ENCODE data around the gene ABCB11. TPM values are rescaled to one million over a fixed set of nuclear protein-coding genes. Genes with fewer than 3 reads are reported as not detected.

ABCB11 gene
- total and polyA plus RNA-seq, 3 experiments from 2014 or later, result not detected

- POLR2A ChIA-PET, result no interaction called here
- CTCF ChIA-PET, result no interaction called here
- H3K36me3 Mint-ChIP-seq, result peaks cover 0 to 14% (median 2%) of the 10 kb centered on the region in 3 donors
Observed at GRCh38 chr2:169049142-169049541, 18.0 kb upstream of the ABCB11 start.

DNA sequence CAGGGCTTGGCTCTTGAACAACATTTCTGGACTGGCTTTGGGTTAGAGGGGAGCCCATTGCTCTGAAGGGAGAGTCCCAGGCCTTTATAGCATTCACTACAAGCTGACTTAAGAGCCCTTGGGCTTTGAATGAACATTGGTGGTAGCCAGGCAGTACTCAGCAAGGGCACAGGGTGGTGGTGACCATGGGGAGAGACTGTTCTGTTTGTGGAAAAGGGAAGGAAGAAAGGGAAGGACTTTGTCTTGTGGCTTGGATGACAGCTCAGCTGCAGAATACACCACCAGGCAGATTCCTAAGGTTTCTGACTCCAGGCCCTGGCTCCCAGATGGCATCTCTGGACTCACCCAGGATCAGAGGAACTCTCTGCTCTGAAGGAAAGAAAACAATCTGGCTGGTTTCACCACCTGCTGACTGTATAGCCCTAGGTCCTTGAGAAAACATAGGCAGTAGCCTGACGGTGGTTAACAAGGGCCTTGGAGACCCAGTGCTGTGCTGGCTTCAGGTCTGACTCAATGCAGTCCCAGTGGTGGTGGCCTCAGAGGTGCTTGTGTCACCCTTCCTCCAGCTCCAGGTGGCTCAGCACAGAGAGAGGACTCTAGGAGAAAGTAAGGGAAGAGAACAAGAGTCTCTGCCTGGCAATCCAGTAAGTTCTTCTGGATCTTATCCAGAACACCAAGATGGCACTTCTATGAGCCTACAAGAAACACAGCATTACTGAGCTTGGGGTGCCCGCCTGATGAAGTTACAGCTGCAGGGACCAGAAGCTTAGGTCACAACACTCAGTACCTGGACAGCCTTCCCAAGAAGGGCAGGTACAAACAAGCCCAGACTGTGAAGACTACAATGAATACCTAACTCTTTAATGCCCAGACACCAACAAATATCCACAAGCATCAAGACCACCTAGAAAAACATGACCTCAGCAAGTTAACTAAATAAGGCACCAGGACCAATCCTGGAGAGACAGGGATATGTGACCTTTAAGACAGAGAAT lies 16.4 kb upstream of the ABCB11 start:
- Histone ChIP-seq H3K27ac (ENCODE audit: low read depth, low read length) (no peak overlapping the region), H3K36me3 (ENCODE audit: insufficient read depth, low read length) (no peaks in the 10 kb centered on the region), H3K4me3 (ENCODE audit: low read length) (no peak overlapping the region), H3K9me3 (ENCODE audit: low read length) (no peaks in the 10 kb centered on the region), H3K27me3 (ENCODE audit: insufficient read depth, low read length, poor library complexity, severe bottlenecking) (no peaks in the 10 kb centered on the region), H3K4me1 (ENCODE audit: insufficient read depth, low read length) (no peaks in the 10 kb centered on the region)
- Mint-ChIP-seq H3K9me3 (peaks cover 5 to 14% (median 9%) of the 10 kb centered on the region in 5 donors), H3K36me3 (peaks cover 0 to 21% (median 2%) of the 10 kb centered on the region in 3 donors), H3K4me1 (no peaks in the 10 kb centered on the region), H3K4me3 (no peak overlapping the region), H3K27ac (no peak overlapping the region), H3K27me3 (peaks cover 0 to 2% of the 10 kb centered on the region in 2 donors)
- POLR2A ChIA-PET, result no interaction called here
- DNase-seq, result no peak
- CTCF ChIA-PET, result no interaction called here

More at GRCh38 chr2:169049142-169049541, 18.0 kb upstream of the ABCB11 start:
- Mint-ChIP-seq H3K27me3 (peaks cover 0 to 4% of the 10 kb centered on the region in 2 donors), H3K27ac (no peak overlapping the region), H3K4me1 (no peaks in the 10 kb centered on the region), H3K4me3 (no peak overlapping the region), H3K9me3 (peaks cover under 1 to 8% (median 3%) of the 10 kb centered on the region in 5 donors)
- no peak overlapping the region for H3K27ac ChIP-seq (ENCODE audit: low read depth, low read length)
- no peaks in the 10 kb centered on the region for H3K4me1 ChIP-seq (ENCODE audit: insufficient read depth, low read length)
- H3K27me3 ChIP-seq (ENCODE audit: insufficient read depth, low read length, poor library complexity, severe bottlenecking), result no peaks in the 10 kb centered on the region
- no peaks in the 10 kb centered on the region for H3K36me3 ChIP-seq (ENCODE audit: insufficient read depth, low read length)
- no peak overlapping the region for H3K4me3 ChIP-seq (ENCODE audit: low read length)
- no peaks in the 10 kb centered on the region for H3K9me3 ChIP-seq (ENCODE audit: low read length)
- no peak for DNase-seq

DNA sequence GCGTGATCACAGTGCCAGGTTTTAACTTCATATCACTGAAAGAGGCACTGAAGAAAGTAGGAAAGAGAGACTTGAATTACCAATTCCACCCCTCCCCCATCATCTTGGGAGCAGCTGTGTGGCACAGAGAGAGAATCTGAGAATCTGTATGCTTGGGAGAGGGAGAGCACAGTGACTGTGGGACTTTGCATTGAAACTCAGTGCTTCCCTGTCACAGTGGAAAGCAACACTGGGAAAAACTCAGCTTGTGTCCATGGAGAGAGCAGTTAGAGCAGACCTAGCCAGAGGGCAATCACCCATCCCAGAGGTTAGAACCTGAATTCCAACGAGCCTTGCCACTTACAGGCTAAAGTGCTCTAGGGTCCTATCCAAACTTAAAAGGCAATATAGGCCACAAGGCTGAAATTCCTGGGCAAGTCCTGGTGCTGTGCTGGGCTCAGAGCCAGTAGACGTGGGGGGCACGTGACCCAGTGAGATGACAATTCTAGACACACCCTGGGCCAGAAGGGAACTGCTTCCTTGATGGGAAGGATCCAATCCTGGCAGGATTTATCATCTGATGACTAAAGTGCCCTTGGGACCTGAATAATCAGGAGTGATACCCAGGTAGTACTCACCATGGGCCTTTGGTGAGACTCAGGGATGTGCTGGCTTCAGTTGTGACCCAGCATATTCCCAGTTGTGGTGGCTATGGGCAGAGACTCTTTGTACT lies 15.5 kb upstream of the ABCB11 start:
- Histone ChIP-seq H3K4me1 (ENCODE audit: insufficient read depth, low read length) (no peaks in the 10 kb centered on the region), H3K27ac (ENCODE audit: low read depth, low read length) (no peak overlapping the region), H3K9me3 (ENCODE audit: low read length) (no peaks in the 10 kb centered on the region), H3K4me3 (ENCODE audit: low read length) (no peak overlapping the region), H3K36me3 (ENCODE audit: insufficient read depth, low read length) (no peaks in the 10 kb centered on the region), H3K27me3 (ENCODE audit: insufficient read depth, low read length, poor library complexity, severe bottlenecking) (no peaks in the 10 kb centered on the region)
- DNase-seq, result no peak
- Mint-ChIP-seq H3K27me3 (peaks cover 0 to 2% of the 10 kb centered on the region in 2 donors), H3K4me1 (peaks cover 0 to under 1% (median 0%) of the 10 kb centered on the region in 3 donors), H3K27ac (no peak overlapping the region), H3K9me3 (peaks cover 5 to 24% (median 17%) of the 10 kb centered on the region in 5 donors), H3K4me3 (no peak overlapping the region), H3K36me3 (peaks cover 0 to 30% (median 2%) of the 10 kb centered on the region in 3 donors)
- POLR2A ChIA-PET, result no interaction called here
- CTCF ChIA-PET, result no interaction called here

GRCh38 chr2:169042856-169043255 lies 11.7 kb upstream of the ABCB11 start:
- Mint-ChIP-seq H3K9me3 (peaks cover 5 to 24% (median 17%) of the 10 kb centered on the region in 5 donors), H3K27me3 (peaks cover 0 to 4% of the 10 kb centered on the region in 2 donors), H3K4me3 (no peak overlapping the region), H3K27ac (no peak overlapping the region), H3K4me1 (peaks cover 4 to 10% (median 6%) of the 10 kb centered on the region in 3 donors), H3K36me3 (peaks cover 0 to 32% (median 2%) of the 10 kb centered on the region in 3 donors)
- no peaks in the 10 kb centered on the region for H3K9me3 ChIP-seq (ENCODE audit: low read length)
- no peak for DNase-seq
- ChIA-PET CTCF (no interaction called here), POLR2A (no interaction called here)
- H3K27me3 ChIP-seq (ENCODE audit: insufficient read depth, low read length, poor library complexity, severe bottlenecking), result no peaks in the 10 kb centered on the region
- no peak overlapping the region for H3K27ac ChIP-seq (ENCODE audit: low read depth, low read length)
- no peak overlapping the region for H3K4me3 ChIP-seq (ENCODE audit: low read length)
- no peaks in the 10 kb centered on the region for H3K36me3 ChIP-seq (ENCODE audit: insufficient read depth, low read length)
- H3K4me1 ChIP-seq (ENCODE audit: insufficient read depth, low read length), result no peaks in the 10 kb centered on the region

GRCh38 chr2:169041594-169041993 lies 10.5 kb upstream of the ABCB11 start:
- H3K27me3 Mint-ChIP-seq, result peaks cover 0 to 4% of the 10 kb centered on the region in 2 donors

GRCh38 chr2:169039702-169040101 lies 8.6 kb upstream of the ABCB11 start:
- Histone ChIP-seq H3K9me3 (ENCODE audit: low read length) (no peaks in the 10 kb centered on the region), H3K27ac (ENCODE audit: low read depth, low read length) (no peak overlapping the region), H3K36me3 (ENCODE audit: insufficient read depth, low read length) (no peaks in the 10 kb centered on the region), H3K27me3 (ENCODE audit: insufficient read depth, low read length, poor library complexity, severe bottlenecking) (no peaks in the 10 kb centered on the region), H3K4me3 (ENCODE audit: low read length) (no peak overlapping the region), H3K4me1 (ENCODE audit: insufficient read depth, low read length) (no peaks in the 10 kb centered on the region)
- peak overlapping the region in 1 of 7 donors; percentile 49 for H3K4me3 Mint-ChIP-seq
- CTCF ChIA-PET, result no interaction called here
- peaks cover 0 to 2% of the 10 kb centered on the region in 2 donors for H3K27me3 Mint-ChIP-seq
- no peak overlapping the region for H3K27ac Mint-ChIP-seq
- H3K36me3 Mint-ChIP-seq, result peaks cover 0 to 27% (median 0%) of the 10 kb centered on the region in 3 donors
- peaks cover 3 to 21% (median 17%) of the 10 kb centered on the region in 5 donors for H3K9me3 Mint-ChIP-seq
- H3K4me1 Mint-ChIP-seq, result peaks cover 4 to 12% (median 7%) of the 10 kb centered on the region in 3 donors
- POLR2A ChIA-PET, result no interaction called here
- no peak for DNase-seq

More at GRCh38 chr2:169041594-169041993, 10.5 kb upstream of the ABCB11 start:
- no peak for DNase-seq
- ChIA-PET POLR2A (no interaction called here), CTCF (no interaction called here)
- peaks cover 0 to 32% (median 2%) of the 10 kb centered on the region in 3 donors for H3K36me3 Mint-ChIP-seq
- H3K27ac Mint-ChIP-seq, result no peak overlapping the region
- H3K4me1 Mint-ChIP-seq, result peaks cover 4 to 10% (median 6%) of the 10 kb centered on the region in 3 donors
- H3K4me3 Mint-ChIP-seq, result no peak overlapping the region
- peaks cover 5 to 24% (median 17%) of the 10 kb centered on the region in 5 donors for H3K9me3 Mint-ChIP-seq
- H3K4me1 ChIP-seq (ENCODE audit: insufficient read depth, low read length), result no peaks in the 10 kb centered on the region
- H3K27me3 ChIP-seq (ENCODE audit: insufficient read depth, low read length, poor library complexity, severe bottlenecking), result no peaks in the 10 kb centered on the region
- no peak overlapping the region for H3K4me3 ChIP-seq (ENCODE audit: low read length)
- H3K36me3 ChIP-seq (ENCODE audit: insufficient read depth, low read length), result no peaks in the 10 kb centered on the region
- H3K9me3 ChIP-seq (ENCODE audit: low read length), result no peaks in the 10 kb centered on the region
- no peak overlapping the region for H3K27ac ChIP-seq (ENCODE audit: low read depth, low read length)

DNA sequence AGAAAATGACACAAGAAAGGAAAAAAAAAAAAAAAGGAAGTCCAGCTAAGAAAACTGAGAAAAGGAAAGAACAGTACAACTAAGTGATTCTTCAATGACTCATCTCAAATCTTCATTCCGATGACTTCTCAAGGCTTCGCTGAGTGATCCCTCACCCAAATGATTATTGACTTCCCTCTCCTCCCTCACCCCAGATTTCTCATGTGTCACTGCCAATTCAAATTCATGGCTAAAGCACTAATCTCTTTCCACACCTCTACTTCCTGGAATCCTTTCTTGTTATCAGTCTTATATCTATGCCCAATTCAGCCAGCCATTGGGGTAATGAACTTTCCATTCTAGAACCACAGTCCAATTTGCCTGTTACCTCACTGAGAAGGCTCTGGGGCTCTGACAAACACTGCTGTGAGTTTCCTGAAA lies 7.2 kb upstream of the ABCB11 start:
- H3K36me3 ChIP-seq (ENCODE audit: insufficient read depth, low read length), result no peaks in the 10 kb centered on the region
- peaks cover 10 to 20% (median 15%) of the 10 kb centered on the region in 3 donors for H3K4me1 Mint-ChIP-seq
- no peaks in the 10 kb centered on the region for H3K27me3 ChIP-seq (ENCODE audit: insufficient read depth, low read length, poor library complexity, severe bottlenecking)
- no peaks in the 10 kb centered on the region for H3K9me3 ChIP-seq (ENCODE audit: low read length)
- ChIA-PET POLR2A (no interaction called here), CTCF (no interaction called here)
- DNase-seq, result no peak
- H3K4me3 ChIP-seq (ENCODE audit: low read length), result no peak overlapping the region
- peaks cover 0 to 20% (median 0%) of the 10 kb centered on the region in 3 donors for H3K36me3 Mint-ChIP-seq
- H3K4me3 Mint-ChIP-seq, result no peak overlapping the region
- no peaks in the 10 kb centered on the region for H3K4me1 ChIP-seq (ENCODE audit: insufficient read depth, low read length)
- peaks cover 0 to 2% of the 10 kb centered on the region in 2 donors for H3K27me3 Mint-ChIP-seq
- H3K27ac ChIP-seq (ENCODE audit: low read depth, low read length), result no peak overlapping the region
- peaks cover 0 to 18% (median 15%) of the 10 kb centered on the region in 5 donors for H3K9me3 Mint-ChIP-seq
- peak overlapping the region in 1 of 8 donors; percentile 47 for H3K27ac Mint-ChIP-seq

All from CD8-positive, alpha-beta memory T cell (primary cell).